ENCODE data around the gene CCDC136.

The CCDC136 gene

DNA sequence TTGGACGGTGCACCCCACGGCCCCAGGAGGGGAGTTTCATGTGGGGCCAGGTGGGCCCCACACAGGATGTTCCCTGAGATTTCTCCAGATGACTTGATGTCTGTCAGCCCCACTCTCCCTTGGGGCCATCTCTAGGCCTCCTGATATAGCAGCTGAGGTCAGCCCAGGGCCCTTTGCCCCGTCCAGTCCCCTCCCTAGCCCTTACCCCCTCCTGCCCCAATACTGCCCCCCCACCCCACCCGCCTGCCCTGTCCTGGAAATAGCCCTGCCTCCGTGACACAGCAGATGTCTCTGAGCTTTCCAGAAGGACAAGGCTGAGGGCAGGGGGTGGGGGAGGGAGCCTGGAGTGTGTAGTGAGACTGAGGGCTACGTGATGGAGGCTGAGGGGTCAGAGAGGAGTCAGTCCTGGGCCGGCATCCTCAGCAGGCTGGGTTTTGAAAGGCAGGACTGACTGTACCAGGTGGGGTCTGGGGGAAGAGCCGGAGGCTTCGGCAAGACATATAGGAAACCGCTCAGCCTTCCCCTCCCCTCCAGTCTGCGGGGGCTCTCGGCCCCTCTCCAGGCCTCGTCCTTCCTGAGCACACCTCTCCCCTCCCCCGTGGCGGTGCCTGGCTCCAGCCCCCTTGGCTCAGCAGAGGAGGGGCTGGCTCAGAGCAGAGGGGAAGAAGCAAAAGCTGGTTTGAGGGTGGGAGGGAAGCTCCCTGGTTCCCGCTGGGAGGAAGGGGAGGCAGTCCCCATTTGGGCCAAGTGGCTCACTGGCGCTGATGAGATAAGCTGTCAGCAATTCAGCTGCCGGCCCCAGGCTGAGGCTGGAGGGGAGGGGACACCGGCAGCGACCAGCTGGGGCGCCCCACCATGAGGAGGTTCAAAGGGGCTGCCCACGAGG lies 40.5 kb downstream of the CCDC136 start:
- peak; percentile 91 for DNase-seq (ENCODE audit: low read depth, low spot score)

DNA sequence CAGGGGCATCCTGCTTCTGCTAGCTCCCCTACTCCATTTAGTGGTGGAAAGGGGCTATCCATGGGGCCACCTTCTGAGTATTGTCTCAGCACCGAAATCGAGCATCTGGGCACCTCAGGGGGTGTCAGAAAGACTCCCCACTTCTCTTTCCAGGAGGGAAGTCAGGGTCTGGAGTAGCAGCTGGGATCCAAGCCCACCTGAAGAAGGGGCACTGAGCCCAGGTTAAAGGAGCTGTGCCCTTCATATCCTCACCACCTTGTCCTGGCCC lies 41.0 kb downstream of the CCDC136 start:
- no peak for DNase-seq (ENCODE audit: low read depth, low spot score)

DNA sequence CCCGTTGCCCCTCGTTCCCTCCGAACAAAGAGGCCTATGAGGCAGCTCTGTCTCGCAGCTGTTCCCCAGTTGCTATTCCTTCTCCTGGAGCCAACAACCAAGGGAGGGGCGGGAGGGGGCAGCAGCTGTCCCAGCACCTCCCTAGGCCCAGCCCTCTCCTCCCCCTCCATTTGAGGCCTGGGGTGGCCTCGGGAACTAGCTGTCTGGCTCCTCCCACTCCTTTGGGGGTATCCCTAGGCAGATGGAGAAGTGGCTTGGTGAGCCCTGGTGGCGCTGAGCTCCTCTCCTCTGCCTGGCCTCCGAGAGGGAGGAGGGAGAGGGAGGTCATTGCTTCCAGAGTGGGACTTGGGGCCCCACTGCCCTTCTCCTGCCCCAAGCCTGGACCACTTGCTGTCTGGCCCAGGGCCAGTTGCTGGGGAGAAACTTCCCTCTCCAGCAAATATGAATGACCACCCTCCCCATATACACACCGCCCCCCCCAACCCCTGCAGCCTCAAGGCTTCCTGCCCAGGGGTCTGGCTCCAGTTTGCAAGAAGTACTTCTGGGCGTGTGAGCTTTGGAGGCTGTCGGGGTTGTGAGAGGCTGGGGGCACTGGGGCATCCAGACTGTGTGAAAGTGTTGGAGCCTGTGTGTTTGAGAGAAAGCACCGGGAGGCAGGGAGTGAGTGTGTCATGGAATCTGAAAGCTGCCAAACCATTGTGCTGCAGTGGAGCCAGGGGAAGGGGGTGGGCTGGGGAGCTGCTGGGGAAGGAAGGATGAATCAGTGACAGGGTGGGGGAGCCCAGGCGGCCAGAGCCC lies 41.6 kb downstream of the CCDC136 start:
- DNase-seq (ENCODE audit: low read depth, low spot score) = peak; percentile 47

DNA sequence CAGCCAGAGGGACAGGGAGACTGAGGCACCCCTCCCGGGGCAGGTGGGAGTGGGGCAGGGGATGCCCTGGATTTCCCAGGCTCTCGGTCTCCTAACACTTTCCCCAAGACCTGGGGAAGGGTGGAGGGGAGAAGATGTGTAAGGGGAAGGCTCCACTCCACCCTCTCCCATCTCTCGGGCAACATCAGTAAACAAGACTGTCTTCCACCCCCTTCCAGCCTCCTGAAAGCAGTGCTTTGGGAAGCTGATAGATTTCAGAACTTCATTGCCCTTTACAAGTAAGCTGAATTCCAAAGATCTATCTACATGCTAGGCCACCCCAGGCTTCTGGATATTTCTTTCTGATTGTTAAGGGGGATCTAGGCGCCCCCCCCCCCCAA lies 42.2 kb downstream of the CCDC136 start:
- no peak for DNase-seq (ENCODE audit: low read depth, low spot score)

DNA sequence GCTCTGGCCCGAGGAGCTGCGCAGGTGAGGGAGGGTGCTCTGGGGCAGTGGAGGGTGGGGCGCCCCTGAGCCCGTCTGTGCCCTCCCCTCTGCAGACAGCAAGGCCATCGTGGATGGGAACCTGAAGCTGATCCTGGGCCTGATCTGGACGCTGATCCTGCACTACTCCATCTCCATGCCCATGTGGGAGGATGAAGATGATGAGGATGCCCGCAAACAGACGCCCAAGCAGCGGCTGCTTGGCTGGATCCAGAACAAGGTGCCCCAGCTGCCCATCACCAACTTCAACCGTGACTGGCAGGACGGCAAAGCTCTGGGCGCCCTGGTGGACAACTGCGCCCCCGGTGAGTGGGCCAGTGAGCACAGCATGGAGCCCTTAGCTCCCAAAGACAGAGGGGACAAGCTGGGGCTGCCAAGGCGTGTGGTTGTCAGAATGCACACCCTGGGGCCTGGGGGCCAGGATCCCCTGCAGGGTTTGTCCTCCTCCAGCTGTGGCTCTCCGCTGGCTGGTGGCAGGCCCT lies 43.5 kb downstream of the CCDC136 start:
- DNase-seq (ENCODE audit: low read depth, low spot score) = no peak

DNA sequence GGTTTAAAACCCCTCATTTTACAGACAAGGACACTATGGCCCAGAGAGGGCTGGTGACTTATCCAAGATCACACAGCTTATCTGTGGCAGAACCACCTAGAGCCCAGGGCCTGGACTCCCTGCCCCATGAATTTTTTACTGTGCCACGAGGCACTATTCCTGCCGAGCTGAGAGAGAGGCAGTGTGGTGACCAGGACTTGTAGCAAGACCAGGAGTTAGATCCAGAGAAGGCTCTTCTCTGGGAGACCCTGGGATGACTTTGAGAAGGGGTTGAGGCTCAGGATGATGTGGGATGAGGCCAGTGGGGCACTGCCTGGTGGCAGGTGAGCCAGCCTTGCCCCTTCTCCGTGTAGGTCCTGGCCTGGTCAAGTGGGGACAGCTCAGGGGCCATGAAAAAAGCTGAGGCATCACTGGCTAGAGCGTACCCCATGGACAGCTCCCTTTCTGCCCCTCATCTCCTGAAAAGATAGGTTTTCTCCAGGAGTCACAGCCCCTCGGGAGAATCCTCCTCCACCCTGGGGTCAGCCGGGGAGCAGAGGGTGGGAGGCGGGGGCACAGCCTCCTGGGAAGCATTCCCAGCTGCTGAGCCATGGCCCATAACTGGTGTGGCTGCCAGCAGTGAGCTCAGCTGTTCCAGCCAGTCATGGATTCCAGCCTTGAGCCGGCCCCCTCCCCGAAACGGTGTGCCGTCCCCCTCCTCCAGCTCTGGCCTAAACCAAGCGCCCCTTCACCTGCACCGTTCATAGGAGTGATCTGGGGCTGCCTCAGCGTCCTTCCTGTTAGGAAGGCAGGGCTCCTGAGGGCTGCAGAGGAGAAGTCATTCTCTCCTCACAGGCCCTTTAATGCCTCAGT lies 44.2 kb downstream of the CCDC136 start:
- no peak for DNase-seq (ENCODE audit: low read depth, low spot score)

DNA sequence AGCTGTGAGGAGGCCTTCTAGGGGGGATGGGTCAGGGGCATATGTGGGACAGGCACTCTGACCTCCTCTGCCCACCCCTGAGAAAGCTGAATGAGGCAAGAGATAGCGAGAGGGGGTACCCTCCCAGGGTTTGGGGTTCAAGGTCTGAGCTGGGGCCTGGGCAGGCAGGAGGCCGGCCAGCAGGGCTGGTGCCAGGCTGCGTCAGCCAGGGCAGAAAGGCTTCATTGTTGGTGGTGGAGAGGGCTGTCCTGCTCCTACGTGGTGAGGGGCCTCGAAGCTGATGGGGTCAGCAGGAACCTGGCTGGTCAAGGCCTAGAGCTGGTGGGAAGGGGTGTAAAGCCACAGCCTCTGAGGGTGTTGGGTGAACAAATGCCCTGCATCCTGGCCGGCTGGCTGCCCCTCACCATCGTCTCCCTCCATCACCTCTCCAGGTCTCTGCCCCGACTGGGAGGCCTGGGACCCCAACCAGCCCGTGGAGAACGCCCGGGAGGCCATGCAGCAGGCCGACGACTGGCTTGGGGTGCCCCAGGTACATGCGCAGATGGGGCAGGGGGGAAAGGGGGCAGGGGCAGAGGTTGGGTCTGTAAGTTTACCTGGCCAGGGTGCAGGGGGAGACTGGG lies 45.1 kb downstream of the CCDC136 start:
- DNase-seq (ENCODE audit: low read depth, low spot score) = no peak

DNA sequence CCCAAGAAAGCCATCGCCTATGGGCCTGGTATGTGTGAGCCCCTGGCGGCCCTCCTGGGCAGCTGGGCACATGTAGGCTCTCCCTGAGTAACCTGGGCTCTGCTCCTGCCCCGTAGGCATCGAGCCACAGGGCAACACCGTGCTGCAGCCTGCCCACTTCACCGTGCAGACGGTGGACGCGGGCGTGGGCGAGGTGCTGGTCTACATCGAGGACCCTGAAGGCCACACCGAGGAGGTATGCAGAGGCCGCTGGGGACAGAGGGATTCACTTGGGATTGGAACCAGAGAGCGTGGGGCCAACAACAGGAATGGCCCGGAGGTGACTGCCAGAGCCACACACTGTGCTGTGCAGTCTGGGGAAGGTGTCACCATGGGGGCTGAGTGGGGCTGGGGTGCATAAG lies 45.8 kb downstream of the CCDC136 start:
- no peak for DNase-seq (ENCODE audit: low read depth, low spot score)

DNA sequence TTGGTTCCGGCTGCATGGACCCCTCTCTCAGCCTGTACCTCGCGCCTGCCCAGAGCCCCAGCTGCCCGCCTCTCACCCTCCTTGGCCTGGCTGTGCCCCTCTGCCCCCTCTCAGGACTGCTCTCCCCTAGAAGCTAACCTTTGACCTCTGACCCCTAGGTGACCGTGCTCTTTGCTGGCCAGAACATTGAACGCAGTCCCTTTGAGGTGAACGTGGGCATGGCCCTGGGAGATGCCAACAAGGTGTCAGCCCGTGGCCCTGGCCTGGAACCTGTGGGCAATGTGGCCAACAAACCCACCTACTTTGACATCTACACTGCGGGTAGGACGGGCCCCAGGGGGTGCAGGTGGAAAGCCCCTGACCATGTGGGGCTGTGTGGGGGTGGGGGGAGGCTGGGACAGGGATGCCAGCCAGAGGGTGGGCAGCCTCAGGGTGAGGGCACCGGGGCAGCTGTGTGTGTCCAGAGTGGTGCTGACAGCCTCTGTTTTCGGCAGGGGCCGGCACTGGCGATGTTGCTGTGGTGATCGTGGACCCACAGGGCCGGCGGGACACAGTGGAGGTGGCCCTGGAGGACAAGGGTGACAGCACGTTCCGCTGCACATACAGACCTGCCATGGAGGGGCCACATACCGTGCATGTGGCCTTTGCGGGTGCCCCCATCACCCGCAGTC lies 46.5 kb downstream of the CCDC136 start:
- no peak for DNase-seq (ENCODE audit: low read depth, low spot score)

DNA sequence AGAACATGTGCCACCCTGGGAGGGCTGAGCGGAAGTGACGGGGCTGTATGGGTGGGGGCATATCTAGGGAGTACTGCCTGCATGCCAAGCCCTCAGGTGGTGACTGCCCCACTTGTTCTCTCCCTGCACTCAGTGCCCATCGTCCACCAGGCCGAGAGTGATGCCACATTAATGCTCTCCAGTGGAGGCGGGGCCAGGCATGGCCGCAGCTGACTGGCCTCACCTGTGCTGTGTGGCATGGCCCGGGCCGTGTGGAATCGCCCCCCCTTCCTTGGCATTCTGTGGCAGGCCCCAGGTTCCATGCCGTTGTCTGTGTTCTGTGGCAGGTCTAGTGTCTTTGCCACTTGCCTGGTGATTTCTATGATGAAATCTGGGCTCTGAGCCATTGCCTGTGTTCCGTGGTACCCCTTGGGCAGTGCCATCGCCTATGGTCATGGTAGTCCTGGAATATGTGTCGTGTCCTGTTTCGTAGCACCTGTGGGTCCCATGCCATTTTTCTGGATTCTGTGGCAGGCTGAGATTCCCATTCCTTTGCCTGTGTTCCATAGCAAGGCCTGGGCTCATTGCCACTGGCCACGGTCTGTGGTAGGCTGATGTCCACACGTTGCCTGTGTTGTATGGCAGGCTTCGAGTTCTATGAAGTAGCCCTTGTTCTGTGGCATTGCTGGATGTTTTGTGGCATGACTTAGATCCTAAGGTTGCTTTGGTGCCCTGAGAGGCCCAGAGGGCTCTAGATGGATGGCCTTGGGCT lies 47.4 kb downstream of the CCDC136 start:
- no peak for DNase-seq (ENCODE audit: low read depth, low spot score)

DNA sequence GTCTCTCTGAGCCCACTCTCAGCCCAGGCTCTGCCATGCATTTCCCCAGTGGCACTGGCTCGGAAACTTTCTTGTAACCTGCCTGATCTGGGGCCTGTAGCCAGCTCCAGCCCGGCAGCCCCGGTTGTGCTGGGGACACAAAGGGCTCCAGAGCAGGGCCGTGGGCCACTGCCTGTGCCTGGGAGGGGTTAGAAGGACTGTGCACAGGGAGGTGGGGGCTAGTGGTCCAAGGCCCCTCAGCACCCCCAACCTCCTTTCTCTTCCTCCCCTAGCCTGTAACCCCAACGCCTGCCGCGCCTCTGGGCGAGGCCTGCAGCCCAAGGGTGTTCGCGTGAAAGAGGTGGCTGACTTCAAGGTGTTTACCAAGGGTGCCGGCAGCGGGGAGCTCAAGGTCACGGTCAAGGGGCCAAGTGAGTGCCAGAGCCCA lies 48.0 kb downstream of the CCDC136 start:
- no peak for DNase-seq (ENCODE audit: low read depth, low spot score)

DNA sequence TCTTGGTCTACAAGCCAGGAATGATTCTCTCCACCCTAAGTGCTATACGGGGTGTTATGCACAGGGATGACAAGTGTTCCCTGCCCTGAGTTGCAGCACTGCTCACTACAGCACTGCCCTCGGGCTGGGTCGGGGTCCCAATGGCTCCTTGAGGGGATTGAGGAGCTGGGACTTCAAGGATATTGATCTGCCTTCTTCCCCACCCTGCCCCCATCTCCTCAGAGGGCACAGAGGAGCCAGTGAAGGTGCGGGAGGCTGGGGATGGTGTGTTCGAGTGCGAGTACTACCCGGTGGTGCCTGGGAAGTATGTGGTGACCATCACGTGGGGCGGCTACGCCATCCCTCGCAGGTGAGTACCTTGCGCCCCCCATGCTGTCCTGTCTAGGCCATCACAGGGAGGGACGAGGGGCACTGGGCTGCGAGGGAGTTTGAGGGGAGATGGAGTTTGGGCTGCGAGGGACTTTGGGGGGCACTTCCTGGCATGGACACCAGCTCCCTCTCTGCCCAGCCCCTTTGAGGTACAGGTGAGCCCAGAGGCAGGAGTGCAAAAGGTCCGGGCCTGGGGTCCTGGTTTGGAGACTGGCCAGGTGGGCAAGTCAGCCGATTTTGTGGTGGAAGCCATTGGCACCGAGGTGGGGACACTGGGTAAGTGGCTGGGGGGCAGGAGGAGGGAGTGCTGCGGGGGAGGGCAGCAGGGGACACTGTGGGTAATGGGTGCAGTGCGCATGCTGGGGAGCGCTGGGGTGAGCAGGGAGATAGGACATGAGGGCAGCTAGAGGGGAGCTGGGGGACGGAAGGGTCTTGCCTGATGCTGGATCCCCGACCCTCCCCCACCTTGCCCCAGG lies 48.8 kb downstream of the CCDC136 start:
- no peak for DNase-seq (ENCODE audit: low read depth, low spot score)

DNA sequence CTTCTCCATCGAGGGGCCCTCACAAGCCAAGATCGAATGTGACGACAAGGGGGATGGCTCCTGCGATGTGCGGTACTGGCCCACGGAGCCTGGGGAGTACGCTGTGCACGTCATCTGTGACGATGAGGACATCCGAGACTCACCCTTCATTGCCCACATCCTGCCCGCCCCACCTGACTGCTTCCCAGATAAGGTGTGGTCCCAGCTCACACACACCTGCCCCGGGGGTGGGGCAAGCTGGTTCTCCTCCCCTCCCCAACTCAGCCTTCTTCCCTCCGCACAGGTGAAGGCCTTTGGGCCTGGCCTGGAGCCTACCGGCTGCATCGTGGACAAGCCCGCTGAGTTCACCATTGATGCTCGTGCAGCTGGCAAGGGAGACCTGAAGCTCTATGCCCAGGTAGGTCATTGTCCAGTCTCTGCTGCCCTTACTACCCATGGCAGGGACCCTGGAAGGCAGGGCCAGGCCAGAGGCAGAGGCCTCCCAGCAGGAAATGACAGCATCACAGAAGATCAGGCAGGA lies 49.5 kb downstream of the CCDC136 start:
- DNase-seq (ENCODE audit: low read depth, low spot score) = no peak

DNA sequence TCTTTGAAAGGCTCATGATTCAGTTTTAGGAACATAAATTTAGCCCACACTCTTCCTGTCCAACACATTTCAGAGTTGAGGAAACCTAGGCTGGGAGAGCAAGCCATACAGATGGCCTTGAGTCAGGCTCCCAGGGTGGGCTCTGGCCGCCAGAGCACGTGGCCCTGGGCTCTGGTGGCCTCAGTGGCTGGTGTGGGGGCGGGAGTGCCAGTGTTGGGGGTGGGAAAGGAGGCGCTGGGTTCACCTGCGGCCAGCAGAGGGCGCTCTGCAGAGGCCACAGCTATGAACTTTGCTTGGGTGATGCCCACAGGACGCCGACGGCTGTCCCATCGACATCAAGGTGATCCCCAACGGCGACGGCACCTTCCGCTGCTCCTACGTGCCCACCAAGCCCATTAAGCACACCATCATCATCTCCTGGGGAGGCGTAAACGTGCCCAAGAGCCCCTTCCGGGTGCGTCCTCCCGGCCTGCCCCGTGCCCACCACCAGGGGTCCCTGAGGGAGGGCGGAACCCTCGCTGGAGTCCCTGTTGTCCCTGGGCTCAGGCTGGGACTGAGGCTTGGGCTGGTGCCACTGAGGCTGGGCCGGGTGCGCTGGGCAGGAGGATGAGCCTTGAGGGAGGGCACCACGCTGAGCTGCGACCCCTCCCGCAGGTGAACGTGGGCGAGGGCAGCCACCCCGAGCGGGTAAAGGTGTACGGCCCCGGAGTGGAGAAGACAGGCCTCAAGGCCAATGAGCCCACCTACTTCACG lies 50.3 kb downstream of the CCDC136 start:
- peak; percentile 82 for DNase-seq (ENCODE audit: low read depth, low spot score)

DNA sequence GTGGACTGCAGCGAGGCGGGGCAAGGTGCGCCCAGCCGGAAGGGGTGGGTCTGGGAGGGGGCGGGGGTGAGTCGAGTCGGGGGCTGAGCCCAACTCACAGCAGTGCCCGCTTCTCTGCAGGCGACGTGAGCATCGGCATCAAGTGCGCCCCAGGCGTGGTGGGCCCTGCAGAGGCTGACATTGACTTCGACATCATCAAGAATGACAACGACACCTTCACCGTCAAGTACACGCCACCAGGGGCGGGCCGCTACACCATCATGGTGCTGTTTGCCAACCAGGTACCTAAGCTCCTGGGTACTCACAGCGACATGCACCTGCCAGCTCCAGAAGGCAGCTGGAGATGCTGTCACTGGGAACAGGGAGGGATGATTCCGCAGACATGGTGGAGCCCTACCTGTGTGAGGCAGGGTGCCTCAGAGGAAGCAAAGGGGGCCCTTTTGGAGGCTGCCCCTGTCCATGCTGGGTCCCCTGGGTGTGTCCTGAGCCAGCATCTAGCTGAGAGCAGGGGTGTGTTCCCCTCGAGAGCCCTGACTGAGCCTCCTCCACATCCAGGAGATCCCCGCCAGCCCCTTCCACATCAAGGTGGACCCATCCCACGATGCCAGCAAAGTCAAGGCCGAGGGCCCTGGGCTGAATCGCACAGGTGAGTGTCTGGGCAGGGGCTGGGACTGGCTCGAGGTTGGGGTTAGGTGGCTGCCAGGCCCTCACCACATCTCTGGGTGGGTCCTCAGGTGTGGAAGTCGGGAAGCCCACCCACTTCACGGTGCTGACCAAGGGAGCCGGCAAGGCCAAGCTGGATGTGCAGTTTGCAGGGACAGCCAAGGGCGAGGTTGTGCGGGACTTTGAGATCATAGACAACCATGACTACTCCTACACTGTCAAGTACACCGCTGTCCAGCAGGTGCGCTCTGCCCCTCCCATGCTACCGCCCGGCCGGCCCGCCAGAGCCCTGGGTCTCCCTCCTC lies 51.2 kb downstream of the CCDC136 start:
- no peak for DNase-seq (ENCODE audit: low read depth, low spot score)

DNA sequence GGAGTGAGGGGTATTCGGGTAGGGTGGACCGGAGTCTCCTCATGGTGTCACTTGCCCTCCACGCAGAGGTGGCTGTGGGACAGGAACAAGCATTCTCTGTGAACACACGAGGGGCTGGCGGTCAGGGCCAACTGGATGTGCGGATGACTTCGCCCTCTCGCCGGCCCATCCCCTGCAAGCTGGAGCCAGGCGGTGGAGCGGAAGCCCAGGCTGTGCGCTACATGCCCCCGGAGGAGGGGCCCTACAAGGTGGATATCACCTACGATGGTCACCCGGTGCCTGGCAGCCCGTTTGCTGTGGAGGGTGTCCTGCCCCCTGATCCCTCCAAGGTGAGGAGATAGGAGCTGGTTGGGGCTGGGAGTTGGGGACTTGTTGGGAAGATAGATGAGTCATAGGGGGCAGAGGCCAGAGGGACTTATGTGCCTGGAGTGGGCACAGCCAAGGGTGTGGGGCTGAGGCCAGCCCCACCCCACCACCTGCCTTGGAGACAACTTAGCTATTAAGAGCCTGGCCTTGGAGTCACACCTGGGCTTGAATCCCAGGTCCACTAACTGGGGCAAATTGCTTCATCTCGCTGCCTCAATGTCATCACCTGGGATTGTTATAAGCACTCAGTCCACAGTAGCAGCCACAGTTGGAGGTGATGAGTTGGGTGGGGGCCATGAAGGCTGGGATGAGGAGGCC lies 52.3 kb downstream of the CCDC136 start:
- DNase-seq (ENCODE audit: low read depth, low spot score) = no peak
